ENCODE results near the gene CDK11B.
A peak's percentile ranks its signal among the peaks of the same experiment; 100 is the strongest.

CDK11B gene

GRCh38 chr1:1616838-1617237 is 42.0 kb downstream of the CDK11B start:
- Histone ChIP-seq H4K8ac (ENCODE audit: low read depth, low read length) (no peak overlapping the region), H4K12ac (ENCODE audit: low read depth, low read length) (no peak overlapping the region), H3K23ac (ENCODE audit: low read length) (no peak overlapping the region), H2AFZ (ENCODE audit: insufficient read depth, low read length, poor library complexity) (no peak overlapping the region), H3K9ac (ENCODE audit: low read length) (peak overlapping the region; percentile 37), H3K4me2 (ENCODE audit: low read length) (peak overlapping the region; percentile 83), H3K79me2 (ENCODE audit: control insufficient read depth, insufficient read depth, low read length, poor library complexity) (peaks cover 5% of the 10 kb centered on the region), H3K4me1 (ENCODE audit: control insufficient read depth in 1 of 2, insufficient read depth in 2 of 2, low read length in 2 of 2) (peaks cover 10 to 15% of the 10 kb centered on the region in 2 experiments), H2BK5ac (ENCODE audit: low read depth, low read length, poor library complexity) (no peak overlapping the region), H3K18ac (ENCODE audit: low read length) (no peak overlapping the region), H3K79me1 (ENCODE audit: low read length) (peaks cover 8% of the 10 kb centered on the region), H3K4ac (ENCODE audit: low read depth, low read length) (no peak overlapping the region), H3K27me3 (ENCODE audit: insufficient read depth, low read length) (no peaks in the 10 kb centered on the region), H3K4me3 (ENCODE audit: low read depth, low read length) (peak overlapping the region; percentile 20), H2AK5ac (ENCODE audit: low read length) (no peak overlapping the region), H2BK120ac (ENCODE audit: insufficient read depth, low read length, poor library complexity) (no peak overlapping the region), H4K91ac (ENCODE audit: low read depth, low read length) (no peak overlapping the region), H3K36me3 (ENCODE audit: control insufficient read depth in 1 of 2, insufficient read depth in 2 of 2, low read length in 2 of 2) (peaks cover 15% of the 10 kb centered on the region in 2 experiments), H3K27ac (ENCODE audit: low read depth, low read length) (no peak overlapping the region), H2BK12ac (ENCODE audit: low read length) (no peak overlapping the region), H3K9me3 (ENCODE audit: insufficient read depth, low read depth, low read length) (no peaks in the 10 kb centered on the region), H3K14ac (ENCODE audit: low read length) (no peak overlapping the region)
- DNase-seq: no peak
- WGBS (ENCODE audit: extremely low coverage, insufficient coverage, insufficient read length): no CpG with 5 or more reads among the region's 19 CpGs

- WGBS (ENCODE audit: extremely low coverage, insufficient coverage, insufficient read length): no CpG with 5 or more reads among the region's 80 CpGs
- Histone ChIP-seq H4K91ac (ENCODE audit: low read depth, low read length) (peak overlapping the region; percentile 92), H3K23ac (ENCODE audit: low read length) (no peak overlapping the region), H3K27me3 (ENCODE audit: insufficient read depth, low read length) (no peaks in the 10 kb centered on the region), H2BK120ac (ENCODE audit: insufficient read depth, low read length, poor library complexity) (peak overlapping the region; percentile 82), H3K4ac (ENCODE audit: low read depth, low read length) (peak overlapping the region; percentile 80), H2AK5ac (ENCODE audit: low read length) (no peak overlapping the region), H2BK5ac (ENCODE audit: low read depth, low read length, poor library complexity) (peak overlapping the region; percentile 76), H2AFZ (ENCODE audit: insufficient read depth, low read length, poor library complexity) (peak overlapping the region; percentile 98), H3K79me1 (ENCODE audit: low read length) (peaks cover 8% of the 10 kb centered on the region), H3K4me1 (ENCODE audit: control insufficient read depth in 1 of 2, insufficient read depth in 2 of 2, low read length in 2 of 2) (peaks cover 10 to 15% of the 10 kb centered on the region in 2 experiments), H4K12ac (ENCODE audit: low read depth, low read length) (peak overlapping the region; percentile 91), H3K27ac (ENCODE audit: low read depth, low read length) (peak overlapping the region; percentile 100), H3K4me3 (ENCODE audit: low read depth, low read length) (peak overlapping the region; percentile 98), H3K9ac (ENCODE audit: low read length) (peak overlapping the region; percentile 95), H3K36me3 (ENCODE audit: control insufficient read depth in 1 of 2, insufficient read depth in 2 of 2, low read length in 2 of 2) (peaks cover 15% of the 10 kb centered on the region in 2 experiments), H2BK12ac (ENCODE audit: low read length) (no peak overlapping the region), H3K9me3 (ENCODE audit: insufficient read depth, low read depth, low read length) (no peaks in the 10 kb centered on the region), H3K18ac (ENCODE audit: low read length) (peak overlapping the region; percentile 97), H3K79me2 (ENCODE audit: control insufficient read depth, insufficient read depth, low read length, poor library complexity) (peaks cover 5% of the 10 kb centered on the region), H3K4me2 (ENCODE audit: low read length) (peak overlapping the region; percentile 83), H4K8ac (ENCODE audit: low read depth, low read length) (peak overlapping the region; percentile 100), H3K14ac (ENCODE audit: low read length) (peak overlapping the region; percentile 97)
- peak; percentile 26 to 43 for DNase-seq
These were observed 42.6 kb downstream of the CDK11B start for GRCh38 chr1:1616045-1616790.

GRCh38 chr1:1615256-1616044 is 43.4 kb downstream of the CDK11B start, which contains the start of gene MIB2:
TSS of gene MIB2 (plus strand) at chr1:1615500. CDS start at chr1:1623453, 7,953 bp downstream.
- H3K4me3 ChIP-seq (ENCODE audit: low read depth, low read length): peak within 1 kb of the TSS; percentile 98
- no CpG with 5 or more reads among the region's 107 CpGs for WGBS (ENCODE audit: extremely low coverage, insufficient coverage, insufficient read length)
- DNase-seq: peak; percentile 97 to 99

GRCh38 chr1:1614954-1615255 is 43.9 kb downstream of the CDK11B start:
- no peaks in the 10 kb centered on the region for H3K9me3 ChIP-seq (ENCODE audit: insufficient read depth, low read depth, low read length)

More at GRCh38 chr1:1615256-1616044, 43.4 kb downstream of the CDK11B start, which contains the start of gene MIB2:
- Histone ChIP-seq H3K79me1 (ENCODE audit: low read length) (peaks cover 8% of the 10 kb centered on the region), H3K27me3 (ENCODE audit: insufficient read depth, low read length) (no peaks in the 10 kb centered on the region), H4K8ac (ENCODE audit: low read depth, low read length) (peak within 1 kb of the TSS; percentile 100), H3K23ac (ENCODE audit: low read length) (no peak within 1 kb of the TSS), H2AK5ac (ENCODE audit: low read length) (peak within 1 kb of the TSS; percentile 99), H3K4me2 (ENCODE audit: low read length) (peak within 1 kb of the TSS; percentile 96), H3K9ac (ENCODE audit: low read length) (peak within 1 kb of the TSS; percentile 97), H3K9me3 (ENCODE audit: insufficient read depth, low read depth, low read length) (no peaks in the 10 kb centered on the region), H4K91ac (ENCODE audit: low read depth, low read length) (peak within 1 kb of the TSS; percentile 100), H2BK120ac (ENCODE audit: insufficient read depth, low read length, poor library complexity) (peak within 1 kb of the TSS; percentile 99), H3K18ac (ENCODE audit: low read length) (peak within 1 kb of the TSS; percentile 99), H2BK12ac (ENCODE audit: low read length) (no peak within 1 kb of the TSS), H2AFZ (ENCODE audit: insufficient read depth, low read length, poor library complexity) (peak within 1 kb of the TSS; percentile 98), H2BK5ac (ENCODE audit: low read depth, low read length, poor library complexity) (peak within 1 kb of the TSS; percentile 97), H3K4me1 (ENCODE audit: control insufficient read depth in 1 of 2, insufficient read depth in 2 of 2, low read length in 2 of 2) (peaks cover 10 to 15% of the 10 kb centered on the region in 2 experiments), H3K27ac (ENCODE audit: low read depth, low read length) (peak within 1 kb of the TSS; percentile 100), H3K4ac (ENCODE audit: low read depth, low read length) (peak within 1 kb of the TSS; percentile 95), H4K12ac (ENCODE audit: low read depth, low read length) (peak within 1 kb of the TSS; percentile 100), H3K36me3 (ENCODE audit: control insufficient read depth in 1 of 2, insufficient read depth in 2 of 2, low read length in 2 of 2) (peaks cover 14 to 15% of the 10 kb centered on the region in 2 experiments), H3K14ac (ENCODE audit: low read length) (peak within 1 kb of the TSS; percentile 100), H3K79me2 (ENCODE audit: control insufficient read depth, insufficient read depth, low read length, poor library complexity) (peaks cover 5% of the 10 kb centered on the region)

More at GRCh38 chr1:1614954-1615255, 43.9 kb downstream of the CDK11B start:
- Histone ChIP-seq H2AFZ (ENCODE audit: insufficient read depth, low read length, poor library complexity) (no peak overlapping the region), H3K14ac (ENCODE audit: low read length) (no peak overlapping the region), H3K23ac (ENCODE audit: low read length) (no peak overlapping the region), H3K36me3 (ENCODE audit: control insufficient read depth in 1 of 2, insufficient read depth in 2 of 2, low read length in 2 of 2) (peaks cover 13 to 15% of the 10 kb centered on the region in 2 experiments), H3K4me2 (ENCODE audit: low read length) (peak overlapping the region; percentile 96), H2BK12ac (ENCODE audit: low read length) (no peak overlapping the region), H2BK120ac (ENCODE audit: insufficient read depth, low read length, poor library complexity) (no peak overlapping the region), H3K9ac (ENCODE audit: low read length) (peak overlapping the region; percentile 56), H3K18ac (ENCODE audit: low read length) (no peak overlapping the region), H4K8ac (ENCODE audit: low read depth, low read length) (no peak overlapping the region), H2AK5ac (ENCODE audit: low read length) (no peak overlapping the region), H3K79me1 (ENCODE audit: low read length) (peaks cover 8% of the 10 kb centered on the region), H4K91ac (ENCODE audit: low read depth, low read length) (peak overlapping the region; percentile 22), H2BK5ac (ENCODE audit: low read depth, low read length, poor library complexity) (peak overlapping the region; percentile 11), H3K4me1 (ENCODE audit: control insufficient read depth in 1 of 2, insufficient read depth in 2 of 2, low read length in 2 of 2) (peaks cover 10 to 15% of the 10 kb centered on the region in 2 experiments), H3K79me2 (ENCODE audit: control insufficient read depth, insufficient read depth, low read length, poor library complexity) (peaks cover 5% of the 10 kb centered on the region), H3K4ac (ENCODE audit: low read depth, low read length) (no peak overlapping the region), H4K12ac (ENCODE audit: low read depth, low read length) (no peak overlapping the region), H3K4me3 (ENCODE audit: low read depth, low read length) (peak overlapping the region; percentile 98), H3K27me3 (ENCODE audit: insufficient read depth, low read length) (no peaks in the 10 kb centered on the region), H3K27ac (ENCODE audit: low read depth, low read length) (peak overlapping the region; percentile 52)
- no CpG with 5 or more reads among the region's 23 CpGs for WGBS (ENCODE audit: extremely low coverage, insufficient coverage, insufficient read length)
- DNase-seq: no peak
